Right lobe of liver (tissue), 4 donors: ENCODE results near the gene PGAM4.

ENCODE experiments used
- POLR2A ChIP-seq: fragments of 450-650 bp; IDR thresholded peaks from one replicate; pipeline ENCODE4 v1.6.1; 2017; ENCODE audit warnings: antibody characterized with exemption, mild to moderate bottlenecking
- TF ChIP-seq, protein P1 (sequence below), 4 donors: fragments of 200-600 bp in 3 of 4; fragments of 450-650 bp in 1 of 4; IDR thresholded peaks; one replicate each; pipeline versions ENCODE4 v1.5.1 to v1.8.0; 2016 to 2022; ENCODE audit warnings: antibody characterized with exemption in 4 of 4, mild to moderate bottlenecking in 2 of 4
- donor health status: DM: no; HTN: no; CAD: no.
- donor health status: DM: no; HTN: no; CAD: no.
- donor health status: DM: no; HTN: yes; CAD: no.

DNA sequence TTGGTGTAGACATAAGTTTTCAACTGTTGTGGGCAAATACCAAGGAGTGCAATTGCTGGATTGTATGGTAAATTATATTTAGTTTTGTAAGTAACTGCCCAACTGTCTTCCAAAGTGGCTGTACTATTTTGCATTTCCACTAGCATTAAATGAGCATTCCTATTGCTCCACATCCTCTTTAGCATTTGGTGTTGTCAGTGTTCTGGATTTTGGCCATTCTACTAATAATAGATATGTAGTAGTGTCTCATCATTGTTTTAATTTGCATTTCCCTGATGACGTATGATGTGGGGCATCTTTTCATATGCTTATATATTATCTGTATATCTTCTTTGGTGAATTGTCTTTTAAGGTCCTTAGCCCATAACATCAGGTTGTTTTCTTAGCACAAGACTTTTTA lies 17.3 kb downstream of the PGAM4 start:
- TF ChIP-seq, protein P1, sequence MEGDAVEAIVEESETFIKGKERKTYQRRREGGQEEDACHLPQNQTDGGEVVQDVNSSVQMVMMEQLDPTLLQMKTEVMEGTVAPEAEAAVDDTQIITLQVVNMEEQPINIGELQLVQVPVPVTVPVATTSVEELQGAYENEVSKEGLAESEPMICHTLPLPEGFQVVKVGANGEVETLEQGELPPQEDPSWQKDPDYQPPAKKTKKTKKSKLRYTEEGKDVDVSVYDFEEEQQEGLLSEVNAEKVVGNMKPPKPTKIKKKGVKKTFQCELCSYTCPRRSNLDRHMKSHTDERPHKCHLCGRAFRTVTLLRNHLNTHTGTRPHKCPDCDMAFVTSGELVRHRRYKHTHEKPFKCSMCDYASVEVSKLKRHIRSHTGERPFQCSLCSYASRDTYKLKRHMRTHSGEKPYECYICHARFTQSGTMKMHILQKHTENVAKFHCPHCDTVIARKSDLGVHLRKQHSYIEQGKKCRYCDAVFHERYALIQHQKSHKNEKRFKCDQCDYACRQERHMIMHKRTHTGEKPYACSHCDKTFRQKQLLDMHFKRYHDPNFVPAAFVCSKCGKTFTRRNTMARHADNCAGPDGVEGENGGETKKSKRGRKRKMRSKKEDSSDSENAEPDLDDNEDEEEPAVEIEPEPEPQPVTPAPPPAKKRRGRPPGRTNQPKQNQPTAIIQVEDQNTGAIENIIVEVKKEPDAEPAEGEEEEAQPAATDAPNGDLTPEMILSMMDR (IDR thresholded peaks at IDR 0.05): no peak
- no peak for TF ChIP-seq POLR2A
